Cardiac muscle cell (in vitro differentiated cells and primary cell): Measurements from ENCODE around the gene ZFYVE26. TPM values are rescaled to one million over a fixed set of nuclear protein-coding genes. Genes with fewer than 3 reads are reported as not detected.

ENCODE experiments used
- DNase-seq, 2 donors: peaks; one replicate each; pipeline versions ENCODE4 v3.0.0 to v3.0.0-alpha.2; 2010 to 2017; ENCODE audit warnings: low read depth in 1 of 2, low spot score in 1 of 2
- H3K27ac ChIP-seq: fragments of 200-600 bp; sonication (generic); 2 replicates; pipeline ENCODE4 v1.5.1; 2016
- H3K27me3 ChIP-seq: fragments of 200-600 bp; sonication (generic); 2 replicates; pipeline ENCODE4 v1.6.0; 2016; ENCODE audit warnings: control low read depth
- H3K36me3 ChIP-seq: fragments of 200-600 bp; sonication (generic); 2 replicates; pipeline ENCODE4 v1.5.1; 2016; ENCODE audit warnings: control low read depth
- H3K4me1 ChIP-seq: fragments of 200-600 bp; sonication (generic); 2 replicates; pipeline ENCODE4 v1.8.1; 2017; ENCODE audit warnings: low read depth, mild to moderate bottlenecking, mixed run types
- H3K4me3 ChIP-seq: fragments of 200-600 bp; sonication (generic); 2 replicates; pipeline ENCODE4 v1.5.1; 2016; ENCODE audit warnings: mild to moderate bottlenecking
- H3K9me3 ChIP-seq: fragments of 200-600 bp; sonication (generic); 2 replicates; pipeline ENCODE4 v1.5.1; 2017; ENCODE audit warnings: low read depth, mild to moderate bottlenecking, control low read depth
- polyA plus RNA-seq: library from polyadenylated mRNA; unstranded; fragments of >200 nt; fragmentation: Nextera tagmentation; extraction: Ambion mirVana; gene quantifications from 2 replicates; pipeline ENCODE4 v1.2.1, GENCODE V29; 2016
- total RNA-seq: library from RNA; depleted of rRNA; stranded (reverse); fragments of >200 nt; gene quantifications from 2 replicates; pipeline ENCODE4 v1.2.3, GENCODE V29; 2016
- TF ChIP-seq, protein P1 (sequence below): IDR thresholded peaks from 2 replicates; pipeline ENCODE4 v1.5.1; 2012; ENCODE audit warnings: low read depth, mild to moderate bottlenecking, low read length

ZFYVE26 gene
- total and polyA plus RNA-seq, 2 experiments from 2014 or later = 3.9 to 13.3 TPM

DNA sequence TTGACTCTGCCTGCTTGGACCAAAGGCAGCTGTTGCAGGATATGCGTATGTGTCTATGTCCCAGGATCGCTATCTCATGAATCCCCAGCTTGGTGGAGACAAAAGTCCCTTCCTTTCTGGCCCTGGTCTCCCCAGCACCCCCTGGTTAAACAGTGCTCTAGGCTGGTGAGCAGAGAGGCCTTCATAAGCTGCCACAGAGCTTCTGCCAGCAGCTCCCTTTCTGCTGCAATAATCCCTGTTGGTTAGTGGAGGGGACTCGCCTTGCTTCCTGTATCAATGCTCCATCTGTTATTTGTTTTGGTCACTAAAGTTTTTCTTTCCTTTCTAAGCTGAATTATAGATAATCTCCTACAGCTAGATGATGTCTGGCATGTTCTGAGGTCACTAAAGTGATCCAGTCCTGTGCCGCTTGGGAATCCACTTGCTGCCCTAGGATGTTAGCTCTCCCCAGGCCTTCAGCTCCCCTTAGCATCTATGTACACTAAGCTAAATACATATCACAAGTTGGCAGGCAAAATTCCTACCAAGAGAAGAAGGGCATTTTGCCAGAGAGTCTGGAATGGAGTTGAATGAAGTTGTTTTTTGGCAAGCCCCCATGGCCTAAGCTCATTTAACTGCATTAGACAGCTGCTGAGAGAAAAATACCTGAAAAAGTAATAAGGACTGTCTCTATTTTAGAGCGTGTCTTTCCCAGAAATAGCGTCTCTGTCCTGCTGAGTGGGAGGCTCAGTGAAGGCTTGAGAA is 66.9 kb downstream of the ZFYVE26 start:
- Histone ChIP-seq H3K36me3 (peaks cover 31% of the 10 kb centered on the region), H3K4me3 (no peak overlapping the region), H3K27ac (no peak overlapping the region), H3K27me3 (no peaks in the 10 kb centered on the region), H3K4me1 (no peaks in the 10 kb centered on the region), H3K9me3 (no peaks in the 10 kb centered on the region)
- TF ChIP-seq, protein P1, sequence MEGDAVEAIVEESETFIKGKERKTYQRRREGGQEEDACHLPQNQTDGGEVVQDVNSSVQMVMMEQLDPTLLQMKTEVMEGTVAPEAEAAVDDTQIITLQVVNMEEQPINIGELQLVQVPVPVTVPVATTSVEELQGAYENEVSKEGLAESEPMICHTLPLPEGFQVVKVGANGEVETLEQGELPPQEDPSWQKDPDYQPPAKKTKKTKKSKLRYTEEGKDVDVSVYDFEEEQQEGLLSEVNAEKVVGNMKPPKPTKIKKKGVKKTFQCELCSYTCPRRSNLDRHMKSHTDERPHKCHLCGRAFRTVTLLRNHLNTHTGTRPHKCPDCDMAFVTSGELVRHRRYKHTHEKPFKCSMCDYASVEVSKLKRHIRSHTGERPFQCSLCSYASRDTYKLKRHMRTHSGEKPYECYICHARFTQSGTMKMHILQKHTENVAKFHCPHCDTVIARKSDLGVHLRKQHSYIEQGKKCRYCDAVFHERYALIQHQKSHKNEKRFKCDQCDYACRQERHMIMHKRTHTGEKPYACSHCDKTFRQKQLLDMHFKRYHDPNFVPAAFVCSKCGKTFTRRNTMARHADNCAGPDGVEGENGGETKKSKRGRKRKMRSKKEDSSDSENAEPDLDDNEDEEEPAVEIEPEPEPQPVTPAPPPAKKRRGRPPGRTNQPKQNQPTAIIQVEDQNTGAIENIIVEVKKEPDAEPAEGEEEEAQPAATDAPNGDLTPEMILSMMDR = no peak
- DNase-seq = peak in 1 of 2 donors; percentile 30

DNA sequence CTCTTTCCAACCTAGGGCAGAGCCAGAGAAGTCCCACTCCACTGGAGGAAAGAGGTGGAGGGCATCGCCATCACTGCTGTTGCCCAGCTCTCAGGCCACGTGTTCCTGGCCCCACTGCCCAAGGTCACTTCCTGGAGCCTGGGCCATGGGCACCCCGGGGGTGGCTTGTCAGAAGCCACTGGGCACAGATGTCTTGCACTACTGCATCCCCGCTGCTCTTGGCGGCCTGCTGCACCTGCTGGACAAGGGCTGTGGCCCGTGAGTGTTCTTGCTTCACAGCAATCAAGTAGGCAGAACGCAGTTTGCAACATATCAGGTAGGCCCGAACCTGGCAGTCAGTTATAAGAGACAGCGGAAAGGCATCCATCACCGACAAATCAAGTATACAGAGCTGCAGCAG is 68.1 kb downstream of the ZFYVE26 start:
- peaks cover 9% of the 10 kb centered on the region for H3K4me1 ChIP-seq
- H3K9me3 ChIP-seq = no peaks in the 10 kb centered on the region
- no peak overlapping the region for H3K27ac ChIP-seq
- no peaks in the 10 kb centered on the region for H3K27me3 ChIP-seq
- H3K36me3 ChIP-seq = peaks cover 19% of the 10 kb centered on the region
- no peak overlapping the region for H3K4me3 ChIP-seq
- no peak for DNase-seq
- TF ChIP-seq, protein P1 = no peak

DNA sequence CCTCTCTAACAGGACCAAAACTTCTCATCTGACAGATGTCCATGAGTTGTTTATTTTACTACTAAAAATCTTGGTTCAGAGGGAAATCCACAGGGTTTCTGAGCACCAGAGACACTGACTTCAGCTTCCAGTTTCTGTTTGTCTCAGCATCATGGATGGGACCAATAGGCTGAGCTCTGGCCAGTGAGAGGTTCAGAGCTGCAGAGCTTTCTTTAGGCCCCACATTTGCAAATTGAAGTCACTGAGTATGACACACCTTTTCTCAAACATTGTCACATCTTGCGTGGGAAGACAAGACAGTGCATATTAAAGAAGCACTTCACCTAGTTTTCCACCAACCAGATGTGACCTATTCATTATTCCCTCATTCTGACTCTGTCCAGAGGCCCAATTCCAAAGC is 69.5 kb downstream of the ZFYVE26 start:
- no peaks in the 10 kb centered on the region for H3K9me3 ChIP-seq
- H3K27ac ChIP-seq = no peak overlapping the region
- DNase-seq = no peak
- peaks cover 12% of the 10 kb centered on the region for H3K36me3 ChIP-seq
- peaks cover 9% of the 10 kb centered on the region for H3K4me1 ChIP-seq
- H3K4me3 ChIP-seq = no peak overlapping the region
- TF ChIP-seq, protein P1 = no peak
- no peaks in the 10 kb centered on the region for H3K27me3 ChIP-seq

DNA sequence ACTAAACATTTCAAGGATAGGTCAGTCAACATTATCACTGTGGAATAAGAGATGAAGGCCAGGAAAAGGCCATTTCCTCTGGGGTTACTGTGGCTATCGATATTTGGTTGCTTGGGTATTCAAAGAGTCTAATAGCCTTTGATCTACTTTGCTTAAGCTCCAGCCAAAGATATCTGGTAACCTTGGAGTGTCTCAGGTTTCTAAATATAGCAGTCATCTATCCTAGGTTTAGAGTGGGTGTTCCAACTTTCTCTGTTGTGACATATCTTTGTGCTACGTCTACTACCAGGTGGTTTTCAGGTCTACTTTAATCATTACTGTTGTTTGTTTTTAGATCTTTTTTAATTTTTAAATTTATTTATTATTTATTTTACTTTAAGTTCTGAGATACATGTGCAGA is 72.3 kb downstream of the ZFYVE26 start:
- Histone ChIP-seq H3K36me3 (peaks cover 5% of the 10 kb centered on the region), H3K27ac (peak overlapping the region; percentile 48), H3K9me3 (no peaks in the 10 kb centered on the region), H3K27me3 (no peaks in the 10 kb centered on the region), H3K4me3 (no peak overlapping the region), H3K4me1 (peaks cover 9% of the 10 kb centered on the region)
- TF ChIP-seq, protein P1 = no peak
- peak in 1 of 2 donors; percentile 10 for DNase-seq

DNA sequence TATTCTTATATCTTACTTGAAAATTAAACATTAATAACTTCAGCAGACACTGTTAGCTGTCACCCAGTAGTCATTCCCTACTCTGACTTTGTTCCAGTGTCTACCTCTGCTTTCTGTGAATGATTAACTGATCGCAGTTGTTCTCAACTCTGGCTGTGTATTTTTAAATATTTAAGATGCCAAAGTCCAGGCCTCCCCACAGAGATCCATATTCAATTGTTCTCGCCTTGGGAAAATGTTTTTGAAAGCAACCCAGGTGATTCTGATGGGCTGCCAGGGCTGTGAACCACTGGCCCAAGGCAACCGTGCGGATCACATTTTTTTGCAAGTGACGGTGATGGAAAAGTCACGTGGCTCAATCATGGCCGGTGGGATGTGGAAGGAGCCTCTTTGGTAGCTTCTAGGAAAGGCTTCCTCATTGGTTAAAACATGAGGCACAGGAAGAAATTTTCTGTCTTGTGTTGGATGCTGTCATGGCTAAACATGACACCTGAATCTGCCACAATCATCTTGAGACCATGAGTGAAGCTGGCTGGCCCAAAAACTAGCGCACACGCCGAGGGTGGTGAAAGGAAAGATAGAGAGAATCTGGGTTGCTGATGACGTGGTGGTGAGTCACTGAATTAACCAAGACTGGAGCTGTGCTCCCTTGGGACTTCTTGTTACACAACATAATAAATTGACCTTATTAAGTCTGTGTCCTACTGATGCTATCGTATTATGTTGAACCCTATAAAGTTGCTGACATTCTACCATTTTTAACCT is 77.5 kb downstream of the ZFYVE26 start:
- no peak overlapping the region for H3K4me3 ChIP-seq
- H3K27ac ChIP-seq = no peak overlapping the region
- H3K27me3 ChIP-seq = no peaks in the 10 kb centered on the region
- peak in 1 of 2 donors; percentile 98 for DNase-seq
- H3K9me3 ChIP-seq = no peaks in the 10 kb centered on the region
- TF ChIP-seq, protein P1 = no peak
- H3K36me3 ChIP-seq = no peaks in the 10 kb centered on the region
- peaks cover 5% of the 10 kb centered on the region for H3K4me1 ChIP-seq
